ENCODE results near the gene GPHB5.
"Not testable (repeated sequence)": the region's sequence is repeated elsewhere in the genome, so short reads cannot be mapped to it uniquely, and the experiment has no call there.

Gene GPHB5, protein sequence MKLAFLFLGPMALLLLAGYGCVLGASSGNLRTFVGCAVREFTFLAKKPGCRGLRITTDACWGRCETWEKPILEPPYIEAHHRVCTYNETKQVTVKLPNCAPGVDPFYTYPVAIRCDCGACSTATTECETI

DNA sequence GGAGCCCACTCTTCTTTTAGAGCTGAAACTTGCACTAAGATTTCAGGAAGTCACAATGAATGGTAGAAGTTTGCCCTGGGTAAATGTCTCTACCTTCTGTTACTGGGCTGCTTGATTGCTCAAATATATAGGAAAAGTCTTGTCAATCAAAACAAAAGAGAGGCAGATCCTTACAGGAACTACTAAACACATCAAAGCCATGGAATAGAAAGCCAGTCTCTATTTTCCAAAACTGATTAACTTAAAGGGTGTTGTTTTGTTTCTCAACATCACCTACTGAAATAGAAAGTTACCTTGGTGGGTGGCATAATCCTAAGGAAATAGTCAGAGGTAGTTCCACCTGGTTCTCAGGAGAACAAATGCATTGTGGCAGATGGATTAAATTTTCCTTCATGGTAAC, at the start of gene GPHB5:
GPHB5 (minus strand) TSS at position 101 of the 400 bp plus-strand sequence. CDS start 1,086 bp downstream, outside the sequence.
- no peak for DNase-seq (ENCODE audit: low read depth in 2 of 2)

DNA sequence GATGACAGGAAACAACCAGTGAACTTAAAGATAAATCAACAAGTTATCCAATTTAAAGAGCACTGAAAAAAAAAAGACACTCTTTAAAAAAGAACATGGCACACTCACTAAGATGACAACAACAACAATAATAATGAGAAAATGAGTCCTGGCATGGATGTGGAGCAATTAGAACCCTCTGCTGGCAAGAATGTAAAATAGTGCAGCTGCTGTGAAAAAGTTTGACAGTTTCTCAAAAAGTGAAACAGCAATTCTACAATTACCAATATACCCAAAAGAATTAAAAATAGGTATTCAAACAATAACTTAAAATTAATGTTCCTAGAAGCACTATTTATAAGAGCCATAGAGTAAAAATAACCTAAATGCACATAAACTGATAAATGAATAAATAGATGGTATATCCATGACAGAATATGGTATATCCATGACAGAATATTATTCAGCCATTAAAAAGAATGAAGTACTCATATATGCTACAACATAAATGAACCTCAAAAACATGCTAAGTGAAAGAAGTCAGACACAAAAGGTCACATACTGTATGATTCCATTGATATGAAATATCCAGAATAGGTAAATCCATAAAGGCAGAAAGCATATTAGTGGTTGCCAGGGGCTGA, 49.1 kb upstream of the GPHB5 start:
- no peak for DNase-seq (ENCODE audit: low read depth in 2 of 2)

DNA sequence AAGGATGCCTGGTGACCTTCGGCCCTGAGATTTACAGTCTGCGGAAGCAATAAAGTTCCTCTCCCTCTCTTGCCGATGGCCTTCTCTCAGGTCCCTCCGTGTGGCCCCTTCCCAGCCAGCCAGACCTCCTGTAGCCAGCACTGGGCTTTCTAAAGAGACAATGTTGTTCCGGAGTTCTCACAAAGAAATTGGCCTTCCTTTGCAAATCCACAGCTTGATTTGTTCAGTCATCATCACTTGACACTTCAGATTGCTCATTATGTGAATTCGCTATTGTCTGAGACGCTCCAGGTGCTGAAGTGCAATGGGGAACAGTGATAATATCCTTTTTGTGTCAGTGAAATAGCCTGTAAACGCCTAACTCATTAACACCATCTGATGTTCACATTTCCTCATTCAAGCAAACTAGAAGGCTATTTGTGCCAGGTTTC, 43.7 kb upstream of the GPHB5 start:
- DNase-seq (ENCODE audit: low read depth in 2 of 2): no peak

DNA sequence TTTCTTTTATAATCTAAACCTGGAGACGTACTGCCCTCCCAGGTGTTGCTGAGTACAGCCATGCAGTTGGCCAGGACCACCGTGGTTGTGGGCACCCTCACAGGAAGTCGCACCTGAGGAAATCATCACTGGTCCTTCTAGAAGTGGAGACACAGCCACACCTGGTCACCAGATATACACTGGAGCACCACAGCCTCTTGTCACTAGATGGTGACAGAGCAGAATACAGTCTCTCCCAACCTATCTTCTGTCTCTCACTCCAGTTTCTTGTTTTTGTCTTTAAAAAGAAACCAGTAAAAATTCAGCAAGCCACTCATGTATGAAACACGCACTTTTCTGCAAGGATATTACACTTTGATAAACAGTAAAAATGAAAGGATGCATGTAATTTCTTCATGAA, 43.1 kb upstream of the GPHB5 start:
- DNase-seq (ENCODE audit: low read depth in 2 of 2): no peak

DNA sequence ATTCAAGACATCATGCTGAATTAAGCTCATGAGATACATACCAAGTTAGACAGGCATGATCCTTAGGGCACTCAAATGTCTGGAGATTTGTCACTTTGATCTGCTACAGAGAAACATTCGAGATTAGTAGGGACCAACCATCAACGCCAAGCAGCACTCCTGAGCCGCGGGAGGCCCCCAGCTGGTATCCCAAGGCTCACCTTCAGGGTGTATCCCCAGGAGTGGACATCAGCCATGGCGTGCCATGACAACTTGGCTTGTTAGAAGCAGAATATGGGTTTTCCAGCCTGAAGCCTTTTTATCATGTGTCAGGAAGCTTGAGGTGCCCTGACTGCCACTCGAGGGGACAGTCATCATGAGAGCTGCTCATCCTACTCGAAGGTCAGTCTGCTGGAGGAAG, 39.1 kb upstream of the GPHB5 start:
- DNase-seq (ENCODE audit: low read depth in 2 of 2): no peak

DNA sequence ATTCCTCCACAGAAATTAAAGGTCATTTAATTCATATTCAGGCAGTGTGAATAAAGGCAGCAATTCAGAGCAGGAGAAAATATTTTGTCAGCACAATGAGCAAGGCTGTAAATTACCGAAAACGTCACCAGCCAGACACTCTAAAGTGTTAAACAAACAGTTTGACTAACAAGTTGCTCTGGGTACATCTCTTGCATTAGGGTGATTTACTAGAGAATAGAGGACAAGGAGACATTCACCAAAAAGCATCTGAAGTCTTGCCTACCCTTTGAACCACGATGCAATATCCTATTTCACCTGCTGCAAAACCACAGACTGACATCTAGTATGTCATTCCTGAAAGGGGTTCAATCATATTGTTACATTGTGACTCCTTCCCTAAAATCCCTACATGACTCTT, 27.1 kb upstream of the GPHB5 start:
- no peak for DNase-seq (ENCODE audit: low read depth in 2 of 2)

DNA sequence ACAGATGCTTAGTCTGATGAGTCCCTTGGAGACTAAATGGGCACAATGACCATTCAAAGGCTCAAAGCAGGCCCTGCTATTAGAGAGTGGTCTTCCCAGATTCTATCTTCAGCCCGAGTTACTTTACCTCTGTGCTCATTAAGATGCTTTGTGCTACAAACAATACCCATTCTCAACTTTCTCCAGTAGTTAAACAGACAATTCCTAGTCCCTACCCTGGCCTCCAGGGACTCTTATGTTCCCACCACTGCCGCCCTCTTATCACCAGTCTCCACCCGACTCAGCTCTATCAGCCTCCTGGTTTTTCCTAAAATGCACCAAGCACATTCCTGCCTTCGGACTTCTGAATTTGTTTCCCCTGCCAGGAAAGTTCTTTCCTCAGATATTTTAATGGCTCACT, 25.6 kb upstream of the GPHB5 start:
- no peak for DNase-seq (ENCODE audit: low read depth in 2 of 2)

DNA sequence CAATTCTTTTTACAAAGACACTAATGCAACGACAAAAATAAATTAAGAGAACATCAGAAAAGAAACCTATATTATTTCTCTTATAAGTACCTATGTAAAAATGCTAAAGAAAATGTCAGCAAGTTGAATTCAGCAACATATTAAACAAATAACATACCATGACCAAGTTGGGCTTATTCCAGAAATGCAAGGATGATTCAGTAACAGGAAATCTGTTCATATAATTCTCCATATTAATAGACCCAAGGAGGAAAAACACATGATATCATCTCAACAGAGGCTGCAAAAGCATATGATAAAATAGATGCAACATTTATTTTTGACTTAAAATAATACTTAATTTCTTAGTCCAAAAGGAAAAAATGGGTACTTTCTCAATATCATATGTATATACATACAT, 25.1 kb upstream of the GPHB5 start:
- DNase-seq (ENCODE audit: low read depth in 2 of 2): no peak

DNA sequence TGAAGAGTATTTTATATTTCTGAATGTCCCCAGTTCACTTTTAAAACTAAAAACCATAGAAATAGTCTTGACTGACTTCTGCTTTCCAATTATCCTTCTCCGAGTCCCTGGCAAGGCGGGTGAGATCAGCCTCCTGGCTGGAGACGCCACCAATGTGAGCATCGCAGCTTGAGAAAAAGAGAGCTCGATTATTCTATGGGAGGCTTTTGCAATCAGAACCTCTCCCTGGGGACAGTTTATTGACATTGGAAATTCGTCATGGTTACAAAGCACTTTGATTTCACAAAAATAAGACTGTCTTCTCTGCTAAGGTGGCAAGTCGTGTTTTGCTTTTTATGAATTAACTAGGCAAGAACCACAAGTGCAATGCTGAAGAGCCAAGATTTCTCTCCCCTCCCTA, 23.6 kb upstream of the GPHB5 start:
- no peak for DNase-seq (ENCODE audit: low read depth in 2 of 2)

DNA sequence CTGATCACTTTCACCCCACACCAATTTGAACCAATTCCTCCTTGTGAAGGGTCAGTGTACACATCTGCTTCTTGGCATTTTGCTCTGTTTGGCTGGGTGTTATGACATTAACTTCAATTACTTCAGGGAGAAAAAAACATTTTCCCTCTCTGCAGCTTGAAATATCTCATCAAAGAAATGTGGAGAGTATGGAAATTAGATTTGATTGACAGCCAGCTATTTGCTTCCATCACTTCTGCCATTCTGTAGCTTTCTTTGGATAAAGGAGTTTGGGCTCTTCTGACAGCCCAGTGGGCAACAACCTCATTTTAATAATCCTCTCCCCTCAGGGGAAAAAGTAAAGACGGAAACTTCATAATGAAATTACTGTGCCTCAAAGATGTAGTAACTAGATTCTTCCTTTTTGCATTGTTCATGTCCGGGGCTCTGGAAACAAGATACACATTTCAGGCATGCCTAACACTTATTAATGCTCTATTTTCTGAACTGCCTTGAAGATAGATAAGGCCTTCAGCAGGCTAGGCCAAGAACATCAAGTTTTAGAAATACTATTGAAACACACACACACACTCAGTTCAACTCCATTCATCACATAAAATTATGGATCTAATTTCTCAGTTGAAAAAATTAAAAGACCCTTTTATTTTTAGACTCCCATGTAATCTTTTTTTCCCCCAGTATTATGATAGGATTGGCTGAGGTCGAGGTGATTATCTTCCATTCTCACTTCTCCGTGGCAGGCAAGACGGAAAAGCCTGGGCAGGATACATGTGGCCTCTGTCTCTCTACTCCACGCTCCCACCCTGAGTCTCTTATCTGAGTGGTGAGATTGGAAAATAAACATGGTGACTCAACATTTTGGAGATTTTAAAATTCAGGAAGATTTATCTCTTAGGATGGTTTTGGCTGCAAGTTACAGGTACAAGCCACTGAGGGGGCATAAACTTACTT, 10.3 kb upstream of the GPHB5 start:
- DNase-seq (ENCODE audit: low read depth in 2 of 2): no peak

DNA sequence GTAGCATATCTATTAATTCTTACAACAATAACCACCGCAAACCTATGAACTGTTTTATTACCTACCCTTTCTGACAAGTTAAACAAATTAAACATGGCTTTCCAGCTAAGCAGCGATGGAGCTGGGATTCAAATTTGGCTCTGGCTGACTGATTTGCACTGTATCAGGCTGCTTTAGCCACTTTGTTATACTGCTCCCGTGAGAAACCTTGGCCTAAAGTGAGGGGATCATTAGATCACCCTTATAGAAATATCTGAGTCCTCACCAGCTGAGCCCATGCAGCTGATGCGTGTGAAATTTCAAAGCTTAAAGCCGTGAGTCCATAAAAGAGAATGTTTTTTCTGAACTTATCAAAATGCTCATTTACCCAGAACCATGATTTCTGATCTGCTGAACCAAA, 8.1 kb upstream of the GPHB5 start:
- no peak for DNase-seq (ENCODE audit: low read depth in 2 of 2)

DNA sequence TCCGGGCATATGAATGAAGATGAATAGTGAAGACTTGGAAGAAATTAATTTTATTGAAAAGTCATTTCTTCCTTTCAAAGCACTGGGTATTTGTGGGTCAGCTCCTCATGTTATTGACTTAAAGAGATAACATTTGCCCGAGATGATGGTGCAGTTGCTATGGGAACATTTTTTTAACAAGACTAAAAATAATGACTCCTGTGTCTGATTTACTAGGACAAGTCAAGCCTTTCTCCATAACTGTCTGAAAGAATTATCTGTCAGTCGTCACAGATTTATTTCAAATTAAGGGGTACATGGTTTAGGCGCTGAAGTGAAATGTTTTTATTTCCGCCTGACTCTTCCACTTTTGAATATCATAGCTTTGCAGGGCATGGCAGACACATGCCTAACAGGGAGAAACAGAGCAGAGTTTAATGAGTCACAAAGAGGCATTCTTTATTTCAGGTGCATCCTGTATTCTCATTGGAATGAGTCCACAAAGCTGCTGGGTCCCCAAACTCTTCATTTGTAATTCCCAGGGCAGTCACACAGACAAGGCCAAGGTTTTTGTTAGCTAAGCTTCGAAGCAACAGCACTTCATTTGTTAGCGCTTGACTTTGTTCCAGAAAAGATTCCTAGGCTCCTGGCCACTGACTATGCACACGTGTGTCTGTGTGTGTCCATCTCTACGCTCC, 4.3 kb upstream of the GPHB5 start:
- DNase-seq (ENCODE audit: low read depth in 2 of 2): no peak

DNA sequence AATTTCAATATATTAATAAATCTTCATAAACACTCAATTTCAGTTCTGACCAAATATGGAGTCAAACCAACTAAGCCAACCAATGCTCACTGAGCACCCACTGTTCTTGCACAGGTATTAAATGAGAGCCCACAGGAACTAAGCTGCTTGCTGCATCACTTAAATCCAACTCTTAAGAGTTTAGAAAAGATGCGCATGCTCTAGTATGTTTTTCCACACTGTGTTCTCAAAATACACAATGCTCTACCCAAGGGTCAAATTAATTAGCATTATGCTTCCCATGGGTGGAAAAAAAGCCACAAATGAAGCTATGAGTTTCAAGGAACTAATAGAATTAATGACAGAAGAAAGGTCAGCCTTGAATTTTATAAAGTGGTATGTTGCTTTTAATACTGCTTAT, 3.7 kb upstream of the GPHB5 start:
- no peak for DNase-seq (ENCODE audit: low read depth in 2 of 2)

DNA sequence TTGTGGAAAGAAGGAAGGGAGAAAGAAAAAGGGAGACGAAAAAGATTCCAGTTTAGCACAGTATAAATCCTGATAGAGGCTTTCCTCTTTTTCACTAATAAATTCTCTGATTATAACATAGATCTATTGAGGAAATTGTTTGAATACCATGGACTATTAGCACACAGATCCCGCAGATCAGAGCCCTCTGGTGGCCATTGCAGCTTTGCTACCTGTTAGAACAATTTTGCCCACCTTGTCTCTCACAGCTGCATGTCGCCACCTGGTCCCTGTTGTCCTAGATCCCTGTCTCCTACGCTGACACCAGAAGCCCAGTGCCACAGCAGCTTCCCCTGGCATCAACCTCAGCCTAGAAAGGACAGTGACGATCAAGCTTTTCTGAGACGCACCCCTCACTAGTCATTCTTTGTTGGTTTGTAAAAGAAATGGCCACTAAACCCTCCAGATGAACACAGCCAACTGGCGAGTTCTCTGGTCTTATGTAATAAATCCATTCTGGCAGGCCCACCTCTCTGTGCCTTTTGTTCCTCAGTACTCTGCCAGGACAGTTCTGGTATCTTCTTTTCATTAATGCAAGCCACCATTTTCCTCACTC, 9.9 kb downstream of the GPHB5 start:
- DNase-seq (ENCODE audit: low read depth in 2 of 2): no peak

DNA sequence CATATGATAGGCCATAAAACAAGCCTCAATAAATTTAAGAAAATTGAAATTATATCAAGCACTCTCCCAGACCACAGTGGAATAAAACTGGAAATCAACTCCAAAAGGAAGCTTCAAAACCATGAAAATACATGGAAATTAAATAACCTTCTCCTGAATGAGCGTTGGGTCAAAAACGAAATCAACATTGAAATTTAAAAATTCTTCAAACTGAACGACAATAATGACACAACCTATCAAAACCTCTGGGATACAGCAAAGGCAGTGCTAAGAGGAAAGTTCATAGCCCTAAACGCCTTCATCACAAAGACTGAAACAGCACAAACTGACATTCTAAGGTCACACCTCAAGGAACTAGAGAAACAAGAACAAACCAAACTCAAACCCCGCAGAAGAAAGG, 14.3 kb downstream of the GPHB5 start:
- not testable (repeated sequence) for DNase-seq (ENCODE audit: low read depth in 2 of 2)

DNA sequence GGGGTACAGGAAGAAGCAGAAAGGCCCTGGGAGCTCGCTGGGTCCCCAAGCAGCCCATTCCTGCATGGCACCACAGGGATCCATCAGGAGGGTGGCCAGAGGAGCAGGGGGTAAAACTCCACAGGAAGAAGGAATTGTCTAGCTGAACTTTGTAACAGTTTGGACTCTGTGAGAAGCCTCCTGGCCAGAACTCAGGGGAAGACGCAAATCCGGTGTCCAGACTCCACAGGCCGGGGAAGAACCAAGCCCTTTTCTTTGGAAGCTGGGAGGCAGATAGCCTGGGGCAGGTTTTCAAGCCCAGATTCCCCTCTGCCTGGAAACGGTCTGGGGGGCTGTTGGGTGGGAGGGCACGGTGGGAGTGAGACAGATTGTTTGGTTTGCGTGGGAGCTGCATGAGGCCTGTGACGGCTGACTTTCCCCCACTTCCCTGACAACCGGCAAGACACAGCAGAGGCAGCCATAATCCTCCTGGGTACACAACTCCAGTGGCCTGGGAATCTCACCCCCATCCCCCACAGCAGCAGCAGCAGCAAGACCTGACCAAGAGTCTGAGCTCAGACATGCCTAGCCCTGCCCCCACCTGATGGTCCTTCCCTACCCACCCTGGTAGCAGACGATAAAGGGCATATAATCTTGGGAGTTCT, 16.7 kb downstream of the GPHB5 start:
- DNase-seq (ENCODE audit: low read depth in 2 of 2): no peak

DNA sequence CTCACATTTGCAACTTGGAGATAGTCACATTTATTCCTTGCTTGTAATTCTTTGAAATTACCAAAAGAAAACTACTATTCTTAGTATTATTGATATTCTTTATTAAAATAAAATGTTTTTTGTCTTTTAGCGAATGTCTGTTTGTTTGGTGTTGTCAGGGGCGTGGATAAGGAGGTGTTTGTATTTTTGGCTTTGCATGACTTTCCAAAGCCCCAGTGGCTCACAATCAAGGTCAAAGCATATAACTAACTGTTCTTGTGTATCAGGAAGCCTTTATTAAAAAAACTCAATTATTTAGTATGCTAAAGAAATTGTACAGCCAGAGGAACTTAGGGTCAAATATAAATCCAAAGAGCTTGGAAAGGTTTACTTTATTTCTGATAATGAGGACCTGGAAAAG, 17.9 kb downstream of the GPHB5 start:
- no peak for DNase-seq (ENCODE audit: low read depth in 2 of 2)

DNA sequence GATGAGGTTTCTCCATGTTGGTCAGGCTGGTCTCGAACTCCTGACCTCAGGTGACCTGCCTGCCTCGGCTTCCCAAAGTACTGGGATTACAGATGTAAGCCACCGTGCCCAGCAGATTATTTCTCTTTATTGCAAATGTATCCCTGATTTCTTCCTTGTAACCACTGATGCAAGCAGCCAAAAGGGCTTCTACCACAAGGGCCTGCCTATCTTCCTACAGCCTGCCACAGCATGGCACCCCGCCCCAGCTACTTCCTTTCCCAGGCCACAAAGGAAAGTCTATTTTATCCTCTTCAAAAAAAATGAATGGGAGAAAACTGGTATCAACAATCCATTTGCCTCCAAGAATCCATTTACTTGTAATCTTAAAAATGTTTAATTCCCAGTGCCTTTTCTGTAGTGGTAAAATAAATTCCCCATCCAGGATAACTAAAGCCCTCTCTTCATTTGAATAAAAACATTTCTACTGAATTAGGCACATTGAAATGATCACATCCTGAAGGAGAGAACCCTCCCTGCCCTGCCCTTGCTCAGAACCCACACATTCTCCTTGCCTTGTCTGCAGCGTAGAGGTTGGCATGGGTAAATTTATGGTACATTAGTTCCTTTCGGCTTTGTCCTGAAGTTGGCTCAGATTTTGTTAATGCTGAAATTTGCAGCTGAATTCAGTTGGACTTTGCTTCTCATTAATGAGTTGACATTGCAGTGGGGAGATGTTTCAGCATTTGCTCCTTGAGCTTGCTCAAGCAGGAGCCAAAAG, 19.2 kb downstream of the GPHB5 start:
- no peak for DNase-seq (ENCODE audit: low read depth in 2 of 2)

DNA sequence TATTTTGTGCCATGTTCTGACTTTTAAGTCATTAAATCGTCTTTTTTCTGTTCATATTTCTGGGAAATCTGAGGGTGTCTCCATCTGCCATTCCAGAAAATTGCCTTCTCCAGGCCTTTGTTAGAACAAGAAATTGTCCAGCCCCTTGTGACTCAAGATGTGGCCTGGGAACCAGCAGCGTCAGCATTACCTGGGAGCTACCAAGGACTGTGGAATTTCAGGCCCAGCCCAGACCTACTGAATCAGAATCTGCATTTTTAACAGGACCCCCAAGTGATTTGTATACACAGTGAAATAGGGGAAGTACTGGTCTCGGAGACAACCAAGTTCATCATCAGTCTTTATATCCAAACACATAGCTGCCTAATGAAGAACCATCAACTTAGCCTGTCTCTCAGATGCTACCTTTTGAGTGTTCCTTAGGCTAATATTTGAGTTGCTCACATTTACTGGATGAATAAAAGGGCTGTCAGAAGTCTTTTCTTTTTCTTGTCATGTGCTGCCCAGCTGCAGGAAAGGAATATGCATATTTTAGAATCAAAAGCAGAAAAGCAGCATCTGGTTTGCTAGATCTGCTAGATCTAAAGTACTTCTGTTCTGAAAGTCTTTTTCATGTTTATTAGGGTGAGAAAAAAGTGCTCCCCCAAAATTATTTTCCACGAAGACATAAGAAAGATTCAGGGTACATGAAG, 21.2 kb downstream of the GPHB5 start:
- no peak for DNase-seq (ENCODE audit: low read depth in 2 of 2)

DNA sequence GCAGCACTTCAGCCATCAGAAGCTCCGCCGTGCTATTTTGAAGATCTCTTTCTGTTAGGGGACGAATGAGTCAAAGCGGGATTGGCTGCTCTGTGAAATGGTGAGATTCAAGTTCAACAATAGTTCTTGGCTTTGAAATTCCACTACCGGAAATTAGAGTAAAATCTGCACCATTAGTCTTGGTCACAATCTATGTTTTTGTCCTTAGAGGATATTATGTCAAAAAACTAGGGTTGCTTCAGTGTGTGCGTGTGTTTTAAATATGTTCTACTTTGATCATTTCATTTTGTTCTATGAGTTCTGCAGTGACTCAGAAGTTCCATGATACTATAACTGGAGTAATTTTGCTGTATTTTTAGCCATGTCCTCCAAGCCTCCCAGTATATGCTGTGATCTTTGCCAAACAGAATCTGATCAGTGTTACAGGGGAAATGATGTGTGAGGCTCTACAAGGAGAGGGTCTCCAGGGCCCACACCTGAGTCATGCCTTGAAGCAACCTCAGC, 22.6 kb downstream of the GPHB5 start:
- no peak for DNase-seq (ENCODE audit: low read depth in 2 of 2)

Measured in stimulated activated CD8-positive, alpha-beta memory T cell treated with anti-CD3 and anti-CD28 coated beads, Interleukin-2, amount 100 ng/mL, for 1 hour (primary cell).